H1 (cell line): ENCODE results near the gene CLDN9. TPM values are rescaled to one million over a fixed set of nuclear protein-coding genes. Genes with fewer than 3 reads are reported as not detected.

Experiments
- BACH1 ChIP-seq: IDR thresholded peaks from 2 replicates; pipeline ENCODE4 v1.6.1; 2012; ENCODE audit warnings: low read length, improper control_type of control experiment
- CBX5 ChIP-seq: fragments of 300-800, 300-1000 bp; sonication (generic); IDR thresholded peaks from 2 replicates; pipeline ENCODE4 v1.7.1; 2016; ENCODE audit warnings: antibody characterized with exemption, low read length, low read depth
- CBX8 ChIP-seq: fragments of 300-800, 300-1000 bp; sonication (generic); IDR thresholded peaks from 2 replicates; pipeline ENCODE4 v1.7.1; 2016; ENCODE audit warnings: low read depth, low read length, borderline replicate concordance
- EP300 ChIP-seq, 2 experiments: IDR thresholded peaks; 1 replicate in 1 of 2; 2 replicates in 1 of 2; pipeline ENCODE4 v1.6.1; 2011 to 2012; ENCODE audit warnings: low read depth in 2 of 2, low read length in 2 of 2, mild to moderate bottlenecking in 2 of 2, borderline replicate concordance in 1 of 2, inconsistent platforms in 1 of 2, moderate library complexity in 1 of 2
- GTF2F1 ChIP-seq: IDR thresholded peaks from 2 replicates; pipeline ENCODE4 v1.6.1; 2012; ENCODE audit warnings: low read depth, low read length, improper control_type of control experiment, borderline replicate concordance
- POLR2AphosphoS5 ChIP-seq: IDR thresholded peaks from 2 replicates; pipeline ENCODE4 v1.6.1; 2011; ENCODE audit warnings: low read depth, low read length
- RBBP5 ChIP-seq: IDR thresholded peaks from 2 replicates; pipeline ENCODE4 v1.7.1; 2012; ENCODE audit warnings: low read depth, mild to moderate bottlenecking, inconsistent platforms, low read length, moderate library complexity, borderline replicate concordance
- RNF2 ChIP-seq: fragments of 200-900, 300-1000 bp; sonication (generic); IDR thresholded peaks from 2 replicates; pipeline ENCODE4 v1.7.1; 2016; ENCODE audit warnings: borderline replicate concordance, low read depth, mild to moderate bottlenecking, antibody characterized with exemption, low read length; ENCODE audit not compliant: poor library complexity, severe bottlenecking; ENCODE audit errors: missing control alignments
- SAP30 ChIP-seq: fragments of 300-600 bp; sonication (generic); IDR thresholded peaks from 2 replicates; pipeline ENCODE4 v1.7.1; 2012; ENCODE audit warnings: low read length, moderate library complexity, mild to moderate bottlenecking, inconsistent platforms; ENCODE audit not compliant: insufficient read depth, insufficient replicate concordance
- SIN3A ChIP-seq, 2 experiments: IDR thresholded peaks in 1 of 2; conservative IDR thresholded peaks in 1 of 2; 2 replicates each; pipeline ENCODE4 v1.6.1; 2011 to 2012; ENCODE audit warnings: low read length in 2 of 2, improper control_type of control experiment in 1 of 2, low read depth in 1 of 2, mild to moderate bottlenecking in 1 of 2
- SIX5 ChIP-seq: IDR thresholded peaks from 2 replicates; pipeline ENCODE4 v1.6.1; 2011; ENCODE audit warnings: mild to moderate bottlenecking, low read depth, low read length
- SP4 ChIP-seq: IDR thresholded peaks from 2 replicates; pipeline ENCODE4 v1.6.1; 2012; ENCODE audit warnings: low read length, inconsistent platforms
- SRF ChIP-seq: IDR thresholded peaks from 2 replicates; pipeline ENCODE4 v1.6.1; 2011; ENCODE audit warnings: mild to moderate bottlenecking, low read depth, low read length, moderate library complexity
- TAF1 ChIP-seq: IDR thresholded peaks from 2 replicates; pipeline ENCODE4 v1.6.1; 2011; ENCODE audit warnings: mild to moderate bottlenecking, low read depth, low read length
- TAF7 ChIP-seq: optimal IDR thresholded peaks from 2 replicates; pipeline ENCODE3; 2011; ENCODE audit warnings: low read depth, mild to moderate bottlenecking, inconsistent platforms, low read length, moderate library complexity, borderline replicate concordance
- TCF12 ChIP-seq: IDR thresholded peaks from 2 replicates; pipeline ENCODE4 v1.6.1; 2011; ENCODE audit warnings: low read depth, mild to moderate bottlenecking, low read length
- TEAD4 ChIP-seq: IDR thresholded peaks from 2 replicates; pipeline ENCODE4 v1.6.1; 2012; ENCODE audit warnings: low read depth, low read length, inconsistent platforms, mixed read lengths
- polyA plus RNA-seq, 7 experiments: library from polyadenylated mRNA; depleted of rRNA in 3 of 7; stranded (reverse) in 5 of 7; unstranded in 2 of 7; fragments of >200 nt in 5 of 7; fragments of 200-250 nt in 2 of 7; gene quantifications; 1 replicate in 5 of 7; 2 replicates in 1 of 7; 4 replicates in 1 of 7; pipeline versions ENCODE4 v1.2.1 to v1.2.3, GENCODE V29; 2011 to 2013; ENCODE audit warnings: missing spikeins in 2 of 7, mixed read lengths in 2 of 7
- total RNA-seq: library from RNA; stranded (reverse); fragmentation: NEBNext Ultra II Directional; extraction: Animal tissue kit (Norgen Biotek cat#: 25700); gene quantifications from 2 replicates; pipeline ENCODE4 v1.2.1, GENCODE V29; 2021
- TF ChIP-seq, protein P1 (sequence below): IDR thresholded peaks from 2 replicates; pipeline ENCODE4 v1.6.1; 2012; ENCODE audit warnings: inconsistent platforms
- TF ChIP-seq, protein P2 (sequence below), 3 experiments: IDR thresholded peaks; 1 replicate in 2 of 3; 2 replicates in 1 of 3; pipeline versions ENCODE4 v1.5.1 to v1.6.1; 2011; ENCODE audit warnings: low read length in 3 of 3, mild to moderate bottlenecking in 3 of 3, inconsistent platforms in 2 of 3, low read depth in 1 of 3, moderate library complexity in 1 of 3; ENCODE audit not compliant: insufficient read depth in 1 of 3; ENCODE audit errors: control extremely low read depth in 1 of 3

CLDN9 gene
- total and polyA plus RNA-seq, 2 of the 8 experiments (the other 6 are each of a cell fraction or from before 2014, with no cell fraction given): 0.60 to 0.89 TPM

DNA sequence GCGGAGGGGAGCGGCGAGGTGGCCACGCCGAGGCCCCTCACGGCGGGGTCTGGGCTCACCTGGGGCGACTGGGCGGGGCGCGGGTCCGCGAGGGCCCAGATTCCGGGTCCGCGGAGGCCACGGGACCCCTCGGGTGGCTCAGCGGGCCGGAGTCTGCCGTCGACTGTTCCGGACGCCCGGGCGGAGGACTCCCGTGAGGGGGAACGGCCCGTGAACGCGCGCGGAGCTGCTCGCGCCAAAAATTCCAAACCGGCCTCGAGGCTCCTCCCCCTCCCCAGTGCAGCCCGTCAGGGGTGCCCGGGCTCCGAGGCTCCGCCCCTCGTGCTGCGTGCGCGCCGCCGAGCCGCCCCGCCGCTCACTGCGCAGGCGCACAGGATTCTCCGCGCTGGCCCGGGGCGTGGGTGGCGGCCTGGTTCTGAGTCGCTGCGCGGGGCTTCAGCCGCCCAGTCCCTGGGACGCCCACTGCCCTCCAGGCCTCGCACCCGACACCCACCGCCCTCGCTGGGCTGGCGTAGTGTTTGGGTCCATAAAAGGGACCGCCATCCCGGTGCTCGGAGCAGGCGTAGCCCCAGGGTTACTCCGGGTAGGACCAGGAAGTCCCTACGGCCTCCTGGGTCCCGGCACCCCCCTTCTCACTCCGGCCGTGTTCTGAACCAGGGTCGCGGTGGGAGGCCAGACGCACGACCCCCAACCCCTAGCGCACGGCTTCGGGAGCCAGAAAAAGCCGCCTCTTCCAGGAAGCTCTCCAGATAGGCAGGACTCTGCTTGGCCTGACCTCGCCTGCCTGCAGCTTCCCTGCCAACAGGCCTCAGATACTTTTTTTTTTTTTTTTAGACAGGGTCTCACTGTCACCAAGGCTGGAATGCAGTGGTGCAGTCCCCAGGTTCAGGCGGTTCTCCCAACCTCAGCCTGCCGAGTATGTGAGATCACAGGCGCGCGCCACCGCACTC, 32.2 kb upstream of the CLDN9 start, which contains the start of gene PKMYT1 (continued):
- no peak for TF ChIP-seq EP300 (IDR thresholded peaks at IDR 0.05; ENCODE audit: borderline replicate concordance in 1 of 2, low read depth in 2 of 2, low read length in 2 of 2)
- no peak for TF ChIP-seq GTF2F1
- no peak; the same call in 1 of the 2 replicates for TF ChIP-seq POLR2AphosphoS5
- peak; percentile 20 for TF ChIP-seq TAF7
- peak; percentile 45 for TF ChIP-seq SAP30
- TF ChIP-seq SIX5: no peak
- TF ChIP-seq SP4: no peak
- 0 out of 4 replicates have a peak, but pooled peaks of 1 of the 2 experiments have one; percentile 31 for TF ChIP-seq SIN3A (conservative IDR thresholded peaks at IDR 0.05 in 1 of 2, IDR thresholded peaks at IDR 0.05 in 1 of 2; ENCODE audit: low read depth in 1 of 2, low read length in 2 of 2)
- no peak for TF ChIP-seq CBX8
- TF ChIP-seq, protein P1, sequence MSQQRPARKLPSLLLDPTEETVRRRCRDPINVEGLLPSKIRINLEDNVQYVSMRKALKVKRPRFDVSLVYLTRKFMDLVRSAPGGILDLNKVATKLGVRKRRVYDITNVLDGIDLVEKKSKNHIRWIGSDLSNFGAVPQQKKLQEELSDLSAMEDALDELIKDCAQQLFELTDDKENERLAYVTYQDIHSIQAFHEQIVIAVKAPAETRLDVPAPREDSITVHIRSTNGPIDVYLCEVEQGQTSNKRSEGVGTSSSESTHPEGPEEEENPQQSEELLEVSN: peak; percentile 47
- peak; percentile 74; the same call in 1 of the 2 replicates for TF ChIP-seq BACH1
- 0 out of 2 replicates have a peak, but pooled peaks have one; percentile 62 for TF ChIP-seq RBBP5
- no peak for TF ChIP-seq SRF
- TF ChIP-seq TAF1: peak; percentile 57
- no peak for TF ChIP-seq CBX5
- TF ChIP-seq, protein P2, sequence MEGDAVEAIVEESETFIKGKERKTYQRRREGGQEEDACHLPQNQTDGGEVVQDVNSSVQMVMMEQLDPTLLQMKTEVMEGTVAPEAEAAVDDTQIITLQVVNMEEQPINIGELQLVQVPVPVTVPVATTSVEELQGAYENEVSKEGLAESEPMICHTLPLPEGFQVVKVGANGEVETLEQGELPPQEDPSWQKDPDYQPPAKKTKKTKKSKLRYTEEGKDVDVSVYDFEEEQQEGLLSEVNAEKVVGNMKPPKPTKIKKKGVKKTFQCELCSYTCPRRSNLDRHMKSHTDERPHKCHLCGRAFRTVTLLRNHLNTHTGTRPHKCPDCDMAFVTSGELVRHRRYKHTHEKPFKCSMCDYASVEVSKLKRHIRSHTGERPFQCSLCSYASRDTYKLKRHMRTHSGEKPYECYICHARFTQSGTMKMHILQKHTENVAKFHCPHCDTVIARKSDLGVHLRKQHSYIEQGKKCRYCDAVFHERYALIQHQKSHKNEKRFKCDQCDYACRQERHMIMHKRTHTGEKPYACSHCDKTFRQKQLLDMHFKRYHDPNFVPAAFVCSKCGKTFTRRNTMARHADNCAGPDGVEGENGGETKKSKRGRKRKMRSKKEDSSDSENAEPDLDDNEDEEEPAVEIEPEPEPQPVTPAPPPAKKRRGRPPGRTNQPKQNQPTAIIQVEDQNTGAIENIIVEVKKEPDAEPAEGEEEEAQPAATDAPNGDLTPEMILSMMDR (IDR thresholded peaks at IDR 0.05; ENCODE audit: control extremely low read depth in 1 of 3, insufficient read depth in 1 of 3, low read depth in 1 of 3, low read length in 3 of 3): no peak
- TF ChIP-seq TEAD4: no peak
- no peak for TF ChIP-seq TCF12
- TF ChIP-seq RNF2: no peak
